OCI-LY3 (cell line): ENCODE data around the gene SDHAF2.
"Not testable (repeated sequence)": the region's sequence is repeated elsewhere in the genome, so short reads cannot be mapped to it uniquely, and the experiment has no call there.

ENCODE experiments used
- H2AFZ ChIP-seq: fragments of 200-600, 300-600 bp; shearing (Covaris generic); 2 replicates; pipeline ENCODE4 v1.6.0; 2014; ENCODE audit warnings: antibody characterized with exemption, low read depth, low read length
- H3K27ac ChIP-seq: fragments of 200-600, 300-600 bp; sonication (generic); 2 replicates; pipeline ENCODE4 v1.5.1; 2014; ENCODE audit warnings: mild to moderate bottlenecking, low read length, moderate library complexity, mixed read lengths
- H3K27me3 ChIP-seq: fragments of 200-600, 300-600 bp; sonication (generic); 2 replicates; pipeline ENCODE4 v1.6.1; 2014; ENCODE audit warnings: low read depth, low read length, mixed read lengths
- H3K36me3 ChIP-seq: fragments of 200-600, 300-600 bp; sonication (generic); replicated peaks from 2 replicates; pipeline ENCODE3; 2014; ENCODE audit warnings: low read depth, low read length, mixed read lengths
- H3K4me1 ChIP-seq: fragments of 300-600, 200-600 bp; sonication (generic); 2 replicates; pipeline ENCODE4 v1.6.1; 2014; ENCODE audit warnings: low read length, mixed read lengths
- H3K4me2 ChIP-seq: fragments of 200-600, 300-600 bp; sonication (generic); 2 replicates; pipeline ENCODE4 v1.6.1; 2014; ENCODE audit warnings: low read length, mixed read lengths
- H3K4me3 ChIP-seq: fragments of 300-600, 200-600 bp; sonication (generic); 2 replicates; pipeline ENCODE4 v1.5.1; 2014; ENCODE audit warnings: antibody characterized with exemption, mild to moderate bottlenecking, low read length, moderate library complexity
- H3K79me2 ChIP-seq: fragments of 300-600, 200-600 bp; shearing (Covaris generic); 2 replicates; pipeline ENCODE4 v1.6.1; 2014; ENCODE audit warnings: mild to moderate bottlenecking, low read length, mixed read lengths
- H3K9ac ChIP-seq: fragments of 300-600, 200-600 bp; shearing (Covaris generic); 2 replicates; pipeline ENCODE4 v1.6.0; 2014; ENCODE audit warnings: mild to moderate bottlenecking, low read length, moderate library complexity
- H3K9me3 ChIP-seq: fragments of 200-600, 300-600 bp; shearing (Covaris generic); 2 replicates; pipeline ENCODE4 v1.6.1; 2014; ENCODE audit warnings: low read length, mixed read lengths; ENCODE audit not compliant: insufficient read depth
- H4K20me1 ChIP-seq: fragments of 200-600, 300-600 bp; sonication (generic); 2 replicates; pipeline ENCODE4 v1.6.1; 2016; ENCODE audit warnings: low read length, mixed read lengths; ENCODE audit not compliant: insufficient read depth
- EZH2phosphoT487 ChIP-seq: fragments of 200-600 bp; shearing (Covaris generic); IDR thresholded peaks from 2 replicates; pipeline ENCODE4 v1.6.1; 2018; ENCODE audit warnings: antibody characterized with exemption, mixed run types, low read depth
- TF ChIP-seq, protein P1 (sequence below): fragments of 200-600, 300-600 bp; sonication (generic); IDR thresholded peaks from 2 replicates; pipeline ENCODE4 v1.5.1; 2014; ENCODE audit warnings: antibody characterized with exemption, low read length, low read depth

The SDHAF2 gene

GRCh38 chr11:61477727-61478148 is 47.8 kb downstream of the SDHAF2 start:
- TF ChIP-seq, protein P1, sequence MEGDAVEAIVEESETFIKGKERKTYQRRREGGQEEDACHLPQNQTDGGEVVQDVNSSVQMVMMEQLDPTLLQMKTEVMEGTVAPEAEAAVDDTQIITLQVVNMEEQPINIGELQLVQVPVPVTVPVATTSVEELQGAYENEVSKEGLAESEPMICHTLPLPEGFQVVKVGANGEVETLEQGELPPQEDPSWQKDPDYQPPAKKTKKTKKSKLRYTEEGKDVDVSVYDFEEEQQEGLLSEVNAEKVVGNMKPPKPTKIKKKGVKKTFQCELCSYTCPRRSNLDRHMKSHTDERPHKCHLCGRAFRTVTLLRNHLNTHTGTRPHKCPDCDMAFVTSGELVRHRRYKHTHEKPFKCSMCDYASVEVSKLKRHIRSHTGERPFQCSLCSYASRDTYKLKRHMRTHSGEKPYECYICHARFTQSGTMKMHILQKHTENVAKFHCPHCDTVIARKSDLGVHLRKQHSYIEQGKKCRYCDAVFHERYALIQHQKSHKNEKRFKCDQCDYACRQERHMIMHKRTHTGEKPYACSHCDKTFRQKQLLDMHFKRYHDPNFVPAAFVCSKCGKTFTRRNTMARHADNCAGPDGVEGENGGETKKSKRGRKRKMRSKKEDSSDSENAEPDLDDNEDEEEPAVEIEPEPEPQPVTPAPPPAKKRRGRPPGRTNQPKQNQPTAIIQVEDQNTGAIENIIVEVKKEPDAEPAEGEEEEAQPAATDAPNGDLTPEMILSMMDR, result peak; percentile 97
- TF ChIP-seq EZH2phosphoT487, result no peak
- no peak overlapping the region for H3K27ac ChIP-seq
- H3K79me2 ChIP-seq, result no peaks in the 10 kb centered on the region
- H3K4me2 ChIP-seq, result peak overlapping the region; percentile 59
- H2AFZ ChIP-seq, result no peak overlapping the region
- H3K9ac ChIP-seq, result no peak overlapping the region
- no peaks in the 10 kb centered on the region for H3K9me3 ChIP-seq
- peaks cover 2% of the 10 kb centered on the region for H3K36me3 ChIP-seq
- peaks cover 10% of the 10 kb centered on the region for H3K4me1 ChIP-seq
- H3K4me3 ChIP-seq, result peak overlapping the region; percentile 22; the same call in 1 of the 2 replicates
- no peaks in the 10 kb centered on the region for H4K20me1 ChIP-seq
- no peaks in the 10 kb centered on the region for H3K27me3 ChIP-seq

GRCh38 chr11:61479360-61480058 is 49.6 kb downstream of the SDHAF2 start:
- H3K36me3 ChIP-seq, H3K4me3 ChIP-seq, H2AFZ ChIP-seq, H3K79me2 ChIP-seq, H3K27ac ChIP-seq, H3K27me3 ChIP-seq, H3K4me1 ChIP-seq, H3K9me3 ChIP-seq, H4K20me1 ChIP-seq, H3K9ac ChIP-seq, H3K4me2 ChIP-seq: not testable (repeated sequence)

DNA sequence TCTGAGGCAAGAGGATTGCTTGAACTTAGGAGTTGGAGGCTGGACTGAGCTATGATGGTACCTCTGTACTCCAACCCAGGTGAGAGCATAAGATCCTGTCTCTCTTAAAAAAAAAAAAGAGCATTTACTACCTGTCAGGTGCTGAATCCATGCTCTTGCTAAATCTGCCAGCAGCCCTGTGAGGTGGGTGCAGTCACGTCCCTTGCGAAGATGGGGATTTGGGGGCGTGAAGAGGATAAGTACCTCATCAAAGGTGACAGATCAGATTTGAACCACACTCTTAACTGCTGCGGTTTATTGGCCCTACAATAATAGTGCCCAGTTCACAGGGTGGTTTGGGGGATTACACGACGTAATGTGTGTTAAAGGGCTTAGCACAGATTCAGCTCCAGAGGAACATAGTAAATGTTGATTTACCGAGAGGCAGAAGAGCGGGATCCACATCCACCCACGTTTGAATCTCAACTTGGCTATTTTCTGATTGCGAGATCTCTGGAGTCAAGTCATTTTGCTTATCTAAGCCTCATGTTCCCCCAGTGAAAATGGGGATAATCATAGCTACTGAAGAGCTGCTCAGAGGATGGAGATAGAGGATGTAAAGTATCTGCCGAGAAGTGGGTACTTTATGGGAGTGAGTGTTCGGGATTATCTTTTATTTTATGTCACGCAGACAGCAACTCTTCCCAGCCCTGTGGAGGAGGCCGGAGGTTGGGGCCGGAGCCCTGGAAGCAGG is 50.5 kb downstream of the SDHAF2 start:
- Histone ChIP-seq H3K9ac (no peak overlapping the region), H3K4me2 (no peak overlapping the region), H2AFZ (no peak overlapping the region), H3K4me3 (no peak overlapping the region), H3K27me3 (no peaks in the 10 kb centered on the region), H4K20me1 (no peaks in the 10 kb centered on the region), H3K79me2 (no peaks in the 10 kb centered on the region), H3K36me3 (no peaks in the 10 kb centered on the region), H3K4me1 (0 out of 2 replicates have a peak, but pooled peaks cover 3% of the 10 kb centered on the region), H3K9me3 (no peaks in the 10 kb centered on the region), H3K27ac (no peak overlapping the region)
- TF ChIP-seq, protein P1, result no peak
- TF ChIP-seq EZH2phosphoT487, result no peak

DNA sequence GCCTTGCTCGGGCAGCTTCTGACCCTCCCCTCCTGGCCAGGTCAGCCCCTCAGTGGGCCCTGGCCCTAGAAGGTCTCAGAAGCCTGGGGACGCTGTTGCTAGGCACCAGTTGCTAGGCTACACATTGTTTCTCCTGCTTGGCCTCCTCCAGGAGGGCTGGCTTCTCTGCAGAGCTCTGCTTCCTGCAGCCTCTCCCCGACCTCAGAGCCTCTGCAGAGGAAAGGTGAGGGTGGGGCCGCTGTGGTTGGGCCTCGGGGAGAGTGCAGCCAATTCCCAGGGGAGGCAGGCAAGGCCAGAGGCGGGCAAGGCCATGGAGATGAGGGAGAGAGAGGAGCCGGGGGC is 51.0 kb downstream of the SDHAF2 start:
- no peaks in the 10 kb centered on the region for H4K20me1 ChIP-seq
- H3K4me1 ChIP-seq, result 0 out of 2 replicates have a peak, but pooled peaks cover 3% of the 10 kb centered on the region
- no peaks in the 10 kb centered on the region for H3K9me3 ChIP-seq
- no peak overlapping the region for H3K4me2 ChIP-seq
- H3K9ac ChIP-seq, result no peak overlapping the region
- TF ChIP-seq, protein P1, result no peak
- TF ChIP-seq EZH2phosphoT487, result no peak
- H3K27ac ChIP-seq, result no peak overlapping the region
- H3K27me3 ChIP-seq, result no peaks in the 10 kb centered on the region
- no peak overlapping the region for H3K4me3 ChIP-seq
- H3K79me2 ChIP-seq, result no peaks in the 10 kb centered on the region
- H3K36me3 ChIP-seq, result no peaks in the 10 kb centered on the region
- H2AFZ ChIP-seq, result no peak overlapping the region
